ENCODE results near the gene PACRG. TPM values are rescaled to one million over a fixed set of nuclear protein-coding genes. Genes with fewer than 3 reads are reported as not detected.

The PACRG gene
- total RNA-seq, 4 donors from 2014 or later, result 0.95 to 1.3 TPM; not detected in 2

- WGBS, 2 donors, result 88 to 89% methylated on average over 14 of the region's 14 CpGs
Measured at GRCh38 chr6:163170294-163170883, 442.6 kb downstream of the PACRG start.

DNA sequence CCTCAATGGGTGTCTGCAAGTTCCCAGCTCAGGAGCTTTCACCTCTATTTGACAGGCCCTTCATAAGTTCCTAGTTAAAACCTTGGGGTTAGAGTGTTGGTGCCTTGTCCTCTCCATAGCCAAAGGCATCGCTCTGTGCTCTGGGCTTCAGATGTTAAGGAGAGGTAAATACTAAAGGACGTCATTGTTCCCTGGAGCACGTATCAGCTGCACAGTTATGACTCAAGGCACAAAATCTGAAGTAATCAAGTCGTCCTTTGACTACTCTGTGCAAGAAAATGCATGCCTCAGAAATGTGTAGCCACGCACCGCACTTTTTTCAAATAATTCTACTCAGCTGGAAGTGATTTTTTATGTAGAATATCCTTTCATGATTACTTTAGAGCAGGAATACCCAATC is 446.0 kb downstream of the PACRG start:
- intact Hi-C loops (cut with DNase I), result no loop called here
- no peak overlapping the region for H3K27ac ChIP-seq
- WGBS, 2 donors, result 70 to 79% methylated on average over 6 of the region's 6 CpGs
- H3K27me3 ChIP-seq, result no peaks in the 10 kb centered on the region
- H3K36me3 ChIP-seq, result no peaks in the 10 kb centered on the region
- no peaks in the 10 kb centered on the region for H3K4me1 ChIP-seq
- TF ChIP-seq, protein P1, sequence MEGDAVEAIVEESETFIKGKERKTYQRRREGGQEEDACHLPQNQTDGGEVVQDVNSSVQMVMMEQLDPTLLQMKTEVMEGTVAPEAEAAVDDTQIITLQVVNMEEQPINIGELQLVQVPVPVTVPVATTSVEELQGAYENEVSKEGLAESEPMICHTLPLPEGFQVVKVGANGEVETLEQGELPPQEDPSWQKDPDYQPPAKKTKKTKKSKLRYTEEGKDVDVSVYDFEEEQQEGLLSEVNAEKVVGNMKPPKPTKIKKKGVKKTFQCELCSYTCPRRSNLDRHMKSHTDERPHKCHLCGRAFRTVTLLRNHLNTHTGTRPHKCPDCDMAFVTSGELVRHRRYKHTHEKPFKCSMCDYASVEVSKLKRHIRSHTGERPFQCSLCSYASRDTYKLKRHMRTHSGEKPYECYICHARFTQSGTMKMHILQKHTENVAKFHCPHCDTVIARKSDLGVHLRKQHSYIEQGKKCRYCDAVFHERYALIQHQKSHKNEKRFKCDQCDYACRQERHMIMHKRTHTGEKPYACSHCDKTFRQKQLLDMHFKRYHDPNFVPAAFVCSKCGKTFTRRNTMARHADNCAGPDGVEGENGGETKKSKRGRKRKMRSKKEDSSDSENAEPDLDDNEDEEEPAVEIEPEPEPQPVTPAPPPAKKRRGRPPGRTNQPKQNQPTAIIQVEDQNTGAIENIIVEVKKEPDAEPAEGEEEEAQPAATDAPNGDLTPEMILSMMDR (IDR thresholded peaks at IDR 0.05), result no peak
- no peak for TF ChIP-seq POLR2A (IDR thresholded peaks at IDR 0.05)
- H3K9me3 ChIP-seq, result no peaks in the 10 kb centered on the region
- no peak overlapping the region for H3K4me3 ChIP-seq
- DNase-seq, result no peak

More at GRCh38 chr6:163170294-163170883, 442.6 kb downstream of the PACRG start:
- Histone ChIP-seq H3K27me3 (no peaks in the 10 kb centered on the region), H3K4me1 (no peaks in the 10 kb centered on the region), H3K36me3 (no peaks in the 10 kb centered on the region), H3K4me3 (no peak overlapping the region), H3K9me3 (no peaks in the 10 kb centered on the region), H3K27ac (no peak overlapping the region)
- intact Hi-C loops (cut with DNase I), result no loop called here
- TF ChIP-seq POLR2A (IDR thresholded peaks at IDR 0.05), result no peak
- TF ChIP-seq, protein P1 (IDR thresholded peaks at IDR 0.05), result peak in 5 of 6 experiments; percentile 24 to 57 (median 41)
- DNase-seq, result no peak

DNA sequence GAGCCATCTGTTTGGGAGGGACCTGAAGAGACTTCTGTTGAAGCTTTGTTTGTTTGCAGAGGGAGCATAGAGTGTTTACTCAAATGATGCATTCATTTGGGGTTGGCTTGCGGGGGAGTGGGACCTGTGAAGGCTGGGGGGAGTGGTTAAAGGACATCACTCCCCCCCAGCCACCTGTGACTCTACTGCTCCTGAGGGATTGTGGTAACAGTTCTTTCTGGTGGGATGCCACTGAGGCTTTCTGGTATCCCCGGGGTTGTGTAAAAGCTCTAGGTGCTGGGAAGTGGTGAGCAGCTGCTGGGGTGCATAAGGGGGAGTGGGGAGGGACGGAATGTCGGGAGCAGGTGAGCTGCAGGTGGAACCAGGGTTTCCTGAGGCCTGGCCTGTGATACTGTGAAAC is 447.5 kb downstream of the PACRG start:
- H3K4me1 ChIP-seq, result no peaks in the 10 kb centered on the region
- intact Hi-C loops (cut with DNase I), result no loop called here
- no peaks in the 10 kb centered on the region for H3K36me3 ChIP-seq
- 47 to 77% methylated on average over 3 to 4 of the region's 4 CpGs for WGBS, 2 donors
- H3K27me3 ChIP-seq, result no peaks in the 10 kb centered on the region
- TF ChIP-seq POLR2A (IDR thresholded peaks at IDR 0.05), result no peak
- TF ChIP-seq, protein P1 (IDR thresholded peaks at IDR 0.05), result no peak
- H3K9me3 ChIP-seq, result no peaks in the 10 kb centered on the region
- H3K4me3 ChIP-seq, result no peak overlapping the region
- H3K27ac ChIP-seq, result no peak overlapping the region
- DNase-seq, result no peak

GRCh38 chr6:163176097-163176496 is 448.3 kb downstream of the PACRG start:
- Histone ChIP-seq H3K9me3 (no peaks in the 10 kb centered on the region), H3K27me3 (no peaks in the 10 kb centered on the region), H3K4me1 (peaks cover 0 to 3% (median 0%) of the 10 kb centered on the region in 3 donors), H3K27ac (no peak overlapping the region), H3K36me3 (no peaks in the 10 kb centered on the region), H3K4me3 (no peak overlapping the region)
- intact Hi-C loops (cut with DNase I), result no loop called here
- TF ChIP-seq, protein P1 (IDR thresholded peaks at IDR 0.05), result no peak
- no peak for TF ChIP-seq POLR2A (IDR thresholded peaks at IDR 0.05)
- WGBS, 2 donors, result 68 to 72% methylated on average over 3 of the region's 3 CpGs
- DNase-seq, result no peak

DNA sequence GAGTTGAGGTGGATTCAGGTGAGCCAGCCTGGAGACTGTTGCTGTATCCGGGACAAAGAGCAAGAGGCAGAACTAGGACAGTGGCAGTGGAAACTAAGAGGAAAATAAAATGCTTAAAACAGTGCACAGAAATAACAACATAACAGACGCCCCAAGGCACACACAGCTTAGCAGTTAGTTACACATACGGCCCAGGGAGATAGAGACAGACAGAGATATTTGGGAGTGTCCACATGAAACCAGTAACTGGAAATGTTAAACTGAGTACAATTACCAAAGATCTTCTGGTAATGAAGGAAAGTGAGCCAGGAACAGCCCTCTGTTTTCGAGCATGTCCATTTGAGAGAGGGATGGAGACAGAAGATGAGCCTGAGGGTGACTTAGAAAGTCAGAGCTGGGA is 449.2 kb downstream of the PACRG start:
- intact Hi-C loops (cut with DNase I), result no loop called here
- H3K27me3 ChIP-seq, result no peaks in the 10 kb centered on the region
- H3K36me3 ChIP-seq, result no peaks in the 10 kb centered on the region
- DNase-seq, result no peak
- H3K4me1 ChIP-seq, result peaks cover 0 to 9% (median 0%) of the 10 kb centered on the region in 3 donors
- H3K9me3 ChIP-seq, result no peaks in the 10 kb centered on the region
- no peak overlapping the region for H3K4me3 ChIP-seq
- H3K27ac ChIP-seq, result no peak overlapping the region
- WGBS, 2 donors, result 71 to 78% methylated on average over 4 of the region's 4 CpGs
- TF ChIP-seq POLR2A (IDR thresholded peaks at IDR 0.05), result no peak
- TF ChIP-seq, protein P1 (IDR thresholded peaks at IDR 0.05), result no peak
